ENCODE data around the gene LYZL1.

DNA sequence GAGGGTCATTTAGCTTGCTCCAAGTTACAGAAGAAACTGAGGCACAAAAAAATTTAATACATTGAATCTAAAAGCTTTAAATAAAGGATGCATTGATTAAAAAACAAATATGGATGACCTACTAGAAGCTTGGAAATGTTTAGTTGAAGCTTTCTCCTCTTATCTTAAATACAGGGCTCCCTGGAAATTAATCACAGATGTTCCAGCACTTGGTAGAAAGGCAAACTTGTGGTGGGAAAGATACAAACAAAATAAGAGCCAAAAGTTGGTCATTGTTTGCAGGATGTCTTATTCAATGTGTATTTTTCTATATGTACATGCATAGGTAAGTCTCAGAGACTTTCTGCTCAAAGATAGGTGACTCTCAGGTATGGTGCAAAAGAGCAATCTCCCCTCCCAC lies 40.7 kb upstream of the LYZL1 start:
- no peak for TF ChIP-seq POLR2A (IDR thresholded peaks at IDR 0.05; ENCODE audit: low read depth, low read length)
- TF ChIP-seq TAF1 (IDR thresholded peaks at IDR 0.05; ENCODE audit: borderline replicate concordance, low read depth, low read length), result no peak
